GM12892 (cell line): ENCODE results near the gene PHF1.

Experiments
- DNase-seq: peaks from one replicate; pipeline ENCODE4 v3.0.0; 2011; ENCODE audit not compliant: insufficient read length
- FAIRE-seq: peaks from 2 replicates; lab custom pipeline; 2011; peaks lifted over from hg19 to GRCh38; lab: Jason Lieb, UNC
- POLR2A ChIP-seq: IDR thresholded peaks from 2 replicates; pipeline ENCODE4 v1.6.1; 2011; ENCODE audit warnings: low read depth, low read length, control low read depth
- POLR2AphosphoS5 ChIP-seq: IDR thresholded peaks from 2 replicates; pipeline ENCODE4 v1.6.1; 2011; ENCODE audit warnings: low read depth, low read length, control low read depth
- TAF1 ChIP-seq: IDR thresholded peaks from 2 replicates; pipeline ENCODE4 v1.6.1; 2011; ENCODE audit warnings: low read depth, mild to moderate bottlenecking, control low read depth, low read length, borderline replicate concordance

PHF1 gene

DNA sequence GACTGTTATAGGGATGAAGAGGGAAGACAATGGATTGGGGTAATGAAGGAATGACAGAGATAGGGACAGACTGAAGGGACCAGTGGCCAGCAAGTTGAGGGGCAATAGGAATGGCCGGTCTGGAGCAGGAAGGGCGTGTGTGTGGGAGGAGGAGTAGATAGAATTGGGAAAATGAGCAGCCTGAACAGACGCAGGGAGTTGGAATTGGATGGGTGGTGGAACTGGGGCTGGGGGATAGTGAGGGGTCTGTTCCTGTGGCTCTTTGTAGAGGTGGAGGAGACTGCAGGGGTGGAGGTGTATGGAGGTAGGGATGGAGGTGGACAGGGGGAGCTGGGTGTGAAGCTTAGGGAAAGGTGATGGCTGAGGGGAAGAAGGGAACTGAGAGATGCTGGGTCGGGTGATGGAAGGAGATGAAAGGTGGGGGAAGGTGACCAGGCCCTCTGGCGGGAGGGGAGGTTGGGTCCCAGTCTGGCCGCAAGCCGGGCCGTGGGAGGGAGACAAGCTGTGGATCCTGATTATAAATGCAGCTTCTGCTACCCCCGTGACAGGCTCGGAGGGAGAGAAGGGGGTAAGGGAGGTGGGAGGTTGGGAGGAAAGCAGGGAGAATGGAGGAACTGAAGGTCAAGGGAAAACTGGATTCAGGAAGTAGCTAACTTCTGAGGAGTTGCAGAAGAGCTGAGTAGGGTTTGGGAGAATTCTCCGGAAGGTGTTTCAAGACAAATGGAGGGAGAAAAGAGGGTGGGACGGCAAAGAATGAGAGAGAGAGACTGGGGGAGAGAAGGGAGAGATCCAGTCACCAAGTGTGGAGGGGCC is 14.2 kb downstream of the PHF1 start:
- FAIRE-seq = peak; percentile 5

DNA sequence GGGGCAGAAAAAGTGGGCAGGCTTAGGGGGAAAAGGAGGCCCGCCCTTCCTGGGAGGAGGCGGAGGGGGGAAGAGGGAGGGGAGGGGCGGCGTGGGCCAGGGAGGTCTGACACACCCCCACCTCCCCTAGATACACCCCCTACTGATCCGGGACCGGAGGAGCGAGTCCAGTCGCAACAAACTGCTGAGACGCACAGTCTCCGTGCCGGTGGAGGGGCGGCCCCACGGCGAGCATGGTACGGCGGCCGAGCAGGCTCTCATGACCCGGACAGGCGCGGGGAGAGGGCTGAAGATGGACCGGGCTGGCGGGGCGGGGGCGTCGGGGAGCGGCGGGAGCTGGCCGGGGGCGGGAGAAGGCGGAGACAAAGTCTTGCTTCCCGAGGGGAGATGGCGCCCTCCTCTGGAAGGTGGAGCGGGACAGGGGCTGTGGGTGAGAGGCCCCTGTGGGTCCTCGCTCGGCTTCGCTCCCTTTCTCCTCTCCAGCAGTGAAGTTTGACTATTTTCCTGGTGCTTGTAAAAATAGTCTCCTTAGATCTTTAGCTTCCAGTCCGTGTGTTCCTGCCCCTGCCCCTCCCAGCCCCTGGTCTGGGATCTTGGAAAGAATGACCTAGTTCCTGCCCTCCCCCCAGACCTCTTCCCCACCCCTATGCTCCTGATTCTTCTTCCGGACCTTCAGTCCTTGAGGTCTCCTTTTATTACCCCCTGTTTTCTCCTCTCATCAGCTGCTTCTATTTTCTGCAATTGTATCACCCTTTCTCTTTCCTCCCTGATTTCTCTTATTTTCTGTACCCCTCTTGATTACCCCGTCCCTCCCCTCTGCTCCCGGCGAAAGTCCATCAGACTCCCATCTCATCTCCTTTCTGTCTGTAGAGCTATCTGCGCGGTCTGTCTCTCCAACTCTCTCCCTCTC is 15.1 kb downstream of the PHF1 start:
- FAIRE-seq (peak; percentile 87), DNase-seq (peak; percentile 82)
- TF ChIP-seq TAF1 = no peak
- TF ChIP-seq POLR2A = peak; percentile 54; the same call in 1 of the 2 replicates

More for the DNA sequence above, 14.2 kb downstream of the PHF1 start:
- TF ChIP-seq POLR2A (no peak), POLR2AphosphoS5 (no peak), TAF1 (no peak)
- DNase-seq = no peak

DNA sequence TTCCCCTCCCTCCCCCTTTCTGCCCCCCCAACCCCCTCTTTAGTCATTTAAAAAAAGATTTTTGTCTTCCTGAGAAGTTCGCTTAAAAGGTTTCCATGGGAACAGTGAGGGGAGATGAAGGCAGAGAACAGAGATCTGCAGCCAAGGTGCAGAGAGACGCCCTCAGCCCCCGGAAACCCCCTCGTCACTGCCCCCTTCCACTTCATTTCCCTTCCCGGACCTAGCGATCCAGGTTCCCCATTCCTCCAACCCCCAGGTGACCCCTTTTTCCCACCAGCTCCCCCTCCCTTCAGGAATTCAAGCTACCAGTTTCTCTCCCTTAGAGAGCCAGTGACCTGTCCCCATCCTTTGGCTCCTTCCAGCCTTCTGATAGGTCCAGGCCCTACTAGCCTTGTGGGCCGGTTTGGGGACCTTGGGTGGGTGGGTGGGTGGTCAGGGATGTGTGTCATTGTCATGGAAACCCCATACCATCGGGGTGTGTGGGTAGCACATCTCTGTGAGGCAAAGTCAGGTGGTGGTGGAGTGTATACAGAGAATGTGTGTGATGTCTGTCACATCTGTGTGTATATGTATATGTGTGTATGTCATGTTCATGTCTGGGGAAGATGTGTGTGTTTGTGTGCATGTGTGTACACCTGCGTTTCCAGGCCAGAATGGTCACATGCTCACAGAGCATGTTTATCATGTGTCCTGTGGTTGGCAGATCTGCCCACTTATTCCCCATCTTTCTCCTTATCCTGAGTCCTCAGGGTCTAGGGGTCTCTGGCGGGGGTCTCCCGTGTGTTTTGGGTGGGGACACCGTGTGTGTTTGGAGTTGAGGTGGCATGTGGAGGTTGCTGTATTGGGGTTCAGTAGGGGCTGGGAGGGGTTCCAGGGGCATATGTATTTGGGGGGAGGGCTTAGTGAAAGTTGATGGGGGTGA is 16.0 kb downstream of the PHF1 start:
- no peak for TF ChIP-seq TAF1
- TF ChIP-seq POLR2A = no peak
- TF ChIP-seq POLR2AphosphoS5 = no peak
- no peak for FAIRE-seq
- no peak for DNase-seq

DNA sequence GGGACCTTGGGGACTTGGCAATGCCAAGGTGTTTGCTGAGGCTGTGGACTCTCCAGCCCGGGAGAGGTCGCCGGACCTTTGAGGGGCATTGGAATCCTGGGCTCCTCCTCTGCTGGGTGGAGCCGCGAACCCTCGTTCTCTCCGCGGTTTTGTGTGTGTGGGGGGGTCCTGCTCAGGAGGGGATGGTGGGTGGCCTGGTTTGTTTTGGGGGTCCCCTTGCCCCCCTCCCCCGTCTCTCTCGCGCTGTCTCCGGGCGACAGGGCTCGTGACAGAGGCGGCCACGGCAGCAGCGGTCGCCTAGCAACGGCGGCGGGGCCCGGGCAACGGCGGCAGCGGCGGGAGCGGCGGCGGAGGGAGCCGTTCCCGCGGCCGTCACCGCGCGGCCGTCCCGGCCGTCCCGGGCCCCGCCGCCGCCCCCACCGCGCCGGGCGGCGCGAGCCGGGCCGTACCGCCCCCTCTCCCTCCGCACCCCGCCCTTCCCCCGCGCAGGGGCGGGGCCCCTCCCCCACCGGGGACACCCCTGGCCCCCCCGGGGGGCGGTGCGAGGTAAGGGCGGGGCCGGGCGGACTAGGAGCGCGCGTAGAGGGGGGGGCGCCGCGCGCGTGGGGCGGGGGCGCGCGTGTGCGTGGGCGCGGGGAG is 16.9 kb downstream of the PHF1 start:
- TF ChIP-seq POLR2AphosphoS5 (no peak), POLR2A (no peak), TAF1 (no peak)
- DNase-seq = peak; percentile 66
- no peak for FAIRE-seq

DNA sequence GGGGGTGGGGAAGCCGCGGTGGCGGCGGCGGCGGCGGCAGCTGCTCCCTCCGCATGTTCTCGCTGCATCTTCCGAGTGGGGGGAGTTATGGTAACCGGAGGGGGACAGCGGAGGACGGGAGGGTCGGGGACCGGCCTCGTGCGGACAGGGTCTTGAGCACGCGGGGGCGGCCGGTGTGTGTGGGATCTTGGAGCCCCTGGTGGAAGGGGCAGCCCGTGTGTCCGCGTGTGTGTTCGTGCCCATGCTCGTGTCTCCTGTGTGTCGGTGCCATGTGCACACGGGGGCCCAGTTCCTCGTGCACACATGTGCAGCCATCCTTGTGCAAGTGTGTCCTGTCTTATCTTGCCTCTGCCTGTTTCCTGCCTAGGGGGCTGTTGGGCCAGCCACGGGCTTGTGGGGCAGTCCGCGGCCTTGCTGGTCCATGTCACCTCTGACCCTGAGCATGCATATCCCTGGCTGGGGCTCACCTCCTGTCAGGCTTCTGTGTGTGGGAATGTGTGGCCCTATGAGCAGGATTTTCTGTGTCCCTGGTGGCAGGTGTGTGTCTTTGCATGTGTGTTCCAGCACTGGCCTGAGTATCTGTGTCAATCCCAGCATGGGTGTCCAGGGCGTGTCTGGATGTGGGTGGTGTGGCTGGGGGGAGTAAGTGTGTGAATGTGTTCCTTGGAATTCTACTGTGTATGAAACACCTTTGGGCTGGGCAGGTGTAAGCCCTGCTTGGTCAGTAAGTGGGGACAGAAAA is 17.6 kb downstream of the PHF1 start:
- FAIRE-seq (peak; percentile 9), DNase-seq (no peak)
- TF ChIP-seq TAF1 (no peak), POLR2A (no peak), POLR2AphosphoS5 (no peak)

DNA sequence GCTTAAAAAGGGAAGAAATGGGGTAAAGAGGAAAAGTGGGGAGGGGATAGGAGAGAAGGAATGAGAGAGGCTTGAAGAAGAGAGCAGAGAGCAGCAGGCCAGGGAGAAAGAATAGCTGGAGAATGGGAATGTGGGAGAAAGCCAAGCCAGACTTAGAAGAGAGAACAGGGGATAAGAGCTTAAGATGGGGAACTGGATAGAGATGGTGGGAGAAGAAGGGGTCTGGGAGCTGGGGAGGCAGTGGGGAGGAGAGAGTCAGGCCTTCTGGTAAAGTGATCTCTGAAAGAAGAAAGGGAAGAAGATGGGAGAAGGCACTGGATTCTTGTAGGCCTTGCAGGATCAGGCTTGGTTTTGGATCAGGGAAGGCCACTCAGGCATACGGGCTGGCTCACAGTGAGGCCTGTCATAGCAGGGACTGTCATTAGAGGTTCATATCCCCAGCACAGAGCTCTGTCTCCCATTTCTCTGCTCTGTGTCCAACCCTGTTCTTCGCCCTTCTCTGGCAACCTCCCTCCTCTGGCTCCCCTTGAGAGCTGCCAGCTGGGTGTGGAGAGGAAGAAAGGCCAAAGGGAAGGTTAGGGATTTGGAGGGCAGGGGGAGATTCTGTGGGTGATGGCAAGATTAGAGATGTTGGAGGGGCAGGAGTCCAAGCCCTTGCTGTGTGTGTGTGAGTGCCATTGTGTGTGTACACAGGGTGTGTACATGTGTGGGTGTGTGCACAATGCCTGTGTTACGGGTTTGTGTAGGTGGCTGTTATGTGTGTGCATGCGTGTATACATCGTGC is 18.3 kb downstream of the PHF1 start:
- FAIRE-seq (no peak), DNase-seq (no peak)
- TF ChIP-seq POLR2A = no peak

DNA sequence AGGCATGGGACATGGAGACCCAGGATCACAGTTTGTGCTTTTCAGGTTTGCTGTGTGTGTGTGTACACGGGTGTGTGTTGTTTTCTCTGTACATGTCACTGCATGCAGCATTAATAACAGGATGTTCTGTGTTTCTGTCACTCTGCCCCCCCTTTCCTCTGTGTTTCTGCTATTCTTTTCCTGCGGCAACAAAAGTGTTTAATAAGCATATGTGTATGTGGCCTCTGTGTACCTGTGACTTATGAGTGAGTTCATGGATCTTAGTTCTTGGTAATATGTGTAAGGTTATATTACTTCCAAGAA is 18.9 kb downstream of the PHF1 start:
- peak; percentile 14 for FAIRE-seq
- no peak for DNase-seq
- no peak for TF ChIP-seq POLR2A
- no peak for TF ChIP-seq POLR2AphosphoS5
- TF ChIP-seq TAF1 = no peak

DNA sequence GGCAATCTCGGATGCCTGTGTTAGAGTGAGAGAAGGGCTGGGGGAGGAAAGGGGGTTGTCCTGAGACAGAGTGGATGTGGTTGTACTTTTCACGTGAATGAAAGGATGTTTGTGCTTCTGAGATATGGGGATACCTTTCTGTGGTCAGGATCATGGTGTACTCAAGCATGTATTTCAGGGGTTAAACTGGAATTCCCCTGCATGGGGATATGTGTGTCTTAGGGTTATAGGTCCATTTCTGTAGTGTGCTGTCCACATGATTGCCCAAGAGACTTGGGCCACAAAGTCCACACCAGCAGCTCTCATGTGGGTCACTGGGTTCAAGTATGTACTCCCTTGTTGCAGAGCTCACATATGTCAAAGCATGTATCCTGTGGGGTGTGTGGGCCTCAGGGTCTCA is 19.5 kb downstream of the PHF1 start:
- no peak for DNase-seq
- peak; percentile 86 for FAIRE-seq

DNA sequence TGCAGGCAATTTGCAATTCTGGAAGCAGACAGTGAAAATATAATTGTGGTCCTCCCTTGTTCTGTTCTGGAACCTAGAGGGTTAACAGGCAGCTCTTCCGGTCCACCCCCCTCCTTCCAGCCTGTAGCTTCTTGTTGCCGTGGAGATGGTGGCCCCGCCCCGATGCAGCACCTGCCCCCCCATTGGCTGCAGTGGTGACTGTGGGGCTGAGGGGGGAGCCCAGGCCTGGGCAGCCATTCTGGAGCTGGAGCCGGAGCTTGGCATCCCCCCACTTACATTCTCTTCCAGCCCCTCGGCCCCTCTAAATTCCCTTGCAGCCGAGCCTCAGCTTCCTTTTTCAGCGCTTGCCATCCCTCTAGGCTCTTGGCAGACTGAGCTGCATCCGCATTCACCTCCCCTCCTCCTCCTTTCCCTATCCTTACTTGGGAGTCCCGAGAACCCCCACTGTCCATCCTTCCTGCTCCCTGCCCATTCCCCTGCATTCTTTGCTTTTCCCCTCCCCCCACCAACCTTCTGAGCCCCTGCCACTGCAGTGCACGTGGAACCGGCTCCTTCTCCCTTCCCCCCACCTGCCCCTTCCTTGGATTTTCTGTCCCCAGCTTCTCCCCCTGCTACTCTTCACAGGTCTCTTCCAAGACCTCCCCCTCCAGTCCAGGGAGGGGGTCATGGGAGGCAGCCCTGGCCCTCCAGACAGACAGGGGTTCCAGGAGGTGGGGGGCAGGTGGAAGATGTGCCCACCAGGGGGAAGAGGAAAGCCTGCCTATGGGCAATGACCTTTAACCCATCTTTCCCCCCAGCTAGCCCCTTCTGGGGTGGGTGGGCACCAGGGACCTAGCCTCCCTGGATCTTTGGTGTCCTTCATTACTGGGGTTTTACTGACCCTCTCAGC is 20.4 kb downstream of the PHF1 start:
- FAIRE-seq (peak; percentile 90), DNase-seq (peak; percentile 95)
- TF ChIP-seq POLR2A = no peak
- no peak for TF ChIP-seq POLR2AphosphoS5
- no peak for TF ChIP-seq TAF1

More for the DNA sequence above, 19.5 kb downstream of the PHF1 start:
- TF ChIP-seq POLR2AphosphoS5 (no peak), TAF1 (no peak), POLR2A (no peak)
